Measurements from ENCODE around the gene RAPGEF4. TPM values are rescaled to one million over a fixed set of nuclear protein-coding genes. Genes with fewer than 3 reads are reported as not detected.

The RAPGEF4 gene
- total and polyA plus RNA-seq, 9 of the 15 experiments (the other 6 are each of a cell fraction or from before 2014, with no cell fraction given), result 0.04 to 0.33 (median 0.13) TPM; not detected in 6

GRCh38 chr2:173027181-173028128, 291.8 kb downstream of the RAPGEF4 start:
- CTCF ChIA-PET (ENCODE audit: low intra/inter-chr PET ratio), result interaction anchor here (0.6 to 4.5 kb wide), 10 partner anchors 48 to 1314 kb away, joined by 3 to 79 read pairs (median 4); partner anchors contain the start of gene MAP3K20
- H3K9ac ChIP-seq (ENCODE audit: insufficient read depth in 1 of 2, low read depth in 2 of 2, low read length in 2 of 2), result no peak overlapping the region
- FAIRE-seq (peak; percentile 98), DNase-seq (ENCODE audit: extremely low read depth in 1 of 4, low spot score in 3 of 4) (peak; percentile 76 to 91 (median 82)), ATAC-seq (peak; percentile 90)
- no TSS peak for BruUV-seq (replicated peaks)
- in situ Hi-C loops (cut with MboI) (loop anchor here (5.0 kb wide), 1 partner anchor 185 kb away; no protein-coding TSS in a partner anchor), intact Hi-C loops (cut with micrococcal nuclease) (loop anchor here (1.0 to 10.0 kb wide), 6 partner anchors 47 to 1317 kb away; partner anchors contain the start of gene MAP3K20)
- no peaks in the 10 kb centered on the region for H3K9me1 ChIP-seq (ENCODE audit: control insufficient read depth, insufficient read depth, low read length)
- H3K9me3 ChIP-seq (replicated peaks; ENCODE audit: control insufficient read depth, insufficient read depth, low read depth, low read length), result no peaks in the 10 kb centered on the region
- no peak overlapping the region for H3K4me2 ChIP-seq (ENCODE audit: insufficient read depth, low read length)
- peaks cover 39 to 42% of the 10 kb centered on the region in 2 experiments for H3K27me3 ChIP-seq (ENCODE audit: control insufficient read depth in 2 of 2, insufficient read depth in 2 of 2, low read length in 2 of 2)
- no peaks in the 10 kb centered on the region for H4K20me1 ChIP-seq (replicated peaks; ENCODE audit: control insufficient read depth, insufficient read depth, low read length)
- WGBS (ENCODE audit: insufficient coverage, low coverage, missing lambda C conversion rate), result 6% methylated on average over 8 of the region's 8 CpGs
- H3K79me2 ChIP-seq (ENCODE audit: control insufficient read depth, insufficient read depth, low read length), result no peaks in the 10 kb centered on the region
- H3K36me3 ChIP-seq (ENCODE audit: control insufficient read depth, insufficient read depth, low read length), result no peaks in the 10 kb centered on the region
- no peak overlapping the region for H3K27ac ChIP-seq (ENCODE audit: extremely low read depth, low read depth, low read length)
- POLR2A ChIA-PET, result interaction anchor here (0.9 to 1.4 kb wide), 6 partner anchors 23 to 374 kb away, joined by 3 to 5 read pairs (median 3); no protein-coding TSS in a partner anchor
- H2AFZ ChIP-seq (ENCODE audit: low read depth, low read length), result 0 out of 2 replicates have a peak overlapping the region, but pooled peaks have one; percentile 2
- H3K4me3 ChIP-seq, result no peak overlapping the region
- no peaks in the 10 kb centered on the region for H3K4me1 ChIP-seq (replicated peaks in 1 of 2; ENCODE audit: control insufficient read depth in 2 of 2, insufficient read depth in 2 of 2, low read length in 2 of 2)
- TF ChIP-seq RAD21 (CRISPR knock-in tag; conservative IDR thresholded peaks at IDR 0.05 in 1 of 2, IDR thresholded peaks at IDR 0.05 in 1 of 2), result peak; percentile 95 to 97
- no peak for TF ChIP-seq ZFX (CRISPR knock-in tag; IDR thresholded peaks at IDR 0.05)
- no peak for TF ChIP-seq POLR2A (conservative IDR thresholded peaks at IDR 0.05)
- TF ChIP-seq ZNF224 (CRISPR knock-in tag; IDR thresholded peaks at IDR 0.05), result no peak
- TF ChIP-seq TBL1XR1 (IDR thresholded peaks at IDR 0.05; ENCODE audit: low read length in 2 of 2), result peak in 1 of 2 experiments; percentile 50; a peak in 1 of 4 replicates
- TF ChIP-seq ARID3A (IDR thresholded peaks at IDR 0.05; ENCODE audit: borderline replicate concordance, low read depth, low read length), result 0 out of 2 replicates have a peak, but pooled peaks have one; percentile 31
- no peak for TF ChIP-seq PATZ1 (CRISPR knock-in tag; IDR thresholded peaks at IDR 0.05; ENCODE audit: borderline replicate concordance)
- peak; percentile 58; the same call in 1 of the 2 replicates for TF ChIP-seq JUND (IDR thresholded peaks at IDR 0.05; ENCODE audit: borderline replicate concordance, low read depth, low read length)
- TF ChIP-seq JUND (tag; IDR thresholded peaks at IDR 0.05; ENCODE audit: borderline replicate concordance, low read depth, low read length), result peak; percentile 18; the same call in 1 of the 3 replicates
- TF ChIP-seq EHMT2 (IDR thresholded peaks at IDR 0.05), result no peak
- TF ChIP-seq STAG1 (CRISPR knock-in tag; IDR thresholded peaks at IDR 0.05; ENCODE audit: borderline replicate concordance), result peak; percentile 64; the same call in 1 of the 2 replicates
- no peak for TF ChIP-seq OTX1 (CRISPR knock-in tag; IDR thresholded peaks at IDR 0.05)
- peak; percentile 97 for TF ChIP-seq TEAD2 (tag; IDR thresholded peaks at IDR 0.05)
- TF ChIP-seq SMC3 (conservative IDR thresholded peaks at IDR 0.05; ENCODE audit: insufficient read depth, low read depth, low read length), result peak; percentile 87
- no peak for TF ChIP-seq HLTF (IDR thresholded peaks at IDR 0.05)
- peak; percentile 88 for TF ChIP-seq TEAD4 (IDR thresholded peaks at IDR 0.05; ENCODE audit: low read length)
- TF ChIP-seq TEAD4 (CRISPR knock-in tag; IDR thresholded peaks at IDR 0.05; ENCODE audit: borderline replicate concordance), result no peak
- TF ChIP-seq TEAD1 (CRISPR knock-in tag; IDR thresholded peaks at IDR 0.05), result peak; percentile 96 to 99

All from K562 (cell line).